Right renal pelvis (tissue), 4 donors: ENCODE results near the gene RAPGEF3. TPM values are rescaled to one million over a fixed set of nuclear protein-coding genes. Genes with fewer than 3 reads are reported as not detected.

Experiments used
- DNase-seq, 4 donors: peaks; one replicate each; pipeline ENCODE4 v3.0.0-alpha.2; 2013; ENCODE audit warnings: low read depth in 4 of 4, low spot score in 3 of 4, missing footprints in 1 of 4
- polyA plus RNA-seq, 4 donors: library from polyadenylated mRNA; unstranded; fragments of 120-200 nt; gene quantifications; one replicate each; pipeline ENCODE4 v1.2.1, GENCODE V29; 2013; ENCODE audit not compliant: insufficient read length in 4 of 4

RAPGEF3 gene
- polyA plus RNA-seq, 4 donors, result 56.7 to 94.3 (median 64.8) TPM

DNA sequence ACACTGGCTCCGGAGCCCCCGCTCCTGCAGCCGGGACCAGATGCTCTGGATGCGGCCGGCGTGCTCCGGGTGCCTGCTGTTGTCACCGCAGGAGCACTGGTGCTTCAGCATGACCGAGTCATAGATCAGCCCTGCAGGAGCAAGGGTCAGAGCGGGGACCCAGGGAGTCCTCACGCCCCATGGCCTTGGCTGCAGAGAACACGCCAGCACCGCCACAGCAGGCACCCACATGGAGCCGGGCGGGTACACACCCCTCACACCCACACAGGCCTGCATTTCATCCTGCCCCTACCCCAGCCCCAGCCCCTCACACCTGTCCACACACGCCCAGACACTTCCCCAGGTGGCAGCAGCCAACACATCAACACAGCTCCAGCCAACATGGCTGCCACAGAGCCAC lies 33.2 kb upstream of the RAPGEF3 start:
- no peak for DNase-seq

DNA sequence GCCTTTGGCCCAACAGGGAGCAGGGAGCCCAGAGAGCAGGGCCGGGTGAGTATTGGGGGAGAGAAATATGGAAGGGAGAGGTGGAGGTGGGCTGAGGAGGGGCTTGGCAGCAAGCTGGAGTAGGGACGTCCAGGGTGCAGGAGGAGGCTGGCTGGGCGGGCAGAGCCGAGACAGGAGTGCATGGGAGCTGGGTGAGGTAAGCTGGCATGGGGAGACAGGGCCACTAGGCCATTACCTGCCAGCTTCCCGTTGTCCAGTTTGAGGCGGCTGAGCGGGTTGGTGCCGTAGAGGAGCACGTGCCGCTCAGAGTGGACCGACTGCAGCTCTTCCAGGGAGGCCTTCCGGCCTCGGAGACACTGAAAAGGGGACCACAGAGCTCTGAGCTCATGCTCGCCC lies 32.7 kb upstream of the RAPGEF3 start:
- DNase-seq, result no peak

DNA sequence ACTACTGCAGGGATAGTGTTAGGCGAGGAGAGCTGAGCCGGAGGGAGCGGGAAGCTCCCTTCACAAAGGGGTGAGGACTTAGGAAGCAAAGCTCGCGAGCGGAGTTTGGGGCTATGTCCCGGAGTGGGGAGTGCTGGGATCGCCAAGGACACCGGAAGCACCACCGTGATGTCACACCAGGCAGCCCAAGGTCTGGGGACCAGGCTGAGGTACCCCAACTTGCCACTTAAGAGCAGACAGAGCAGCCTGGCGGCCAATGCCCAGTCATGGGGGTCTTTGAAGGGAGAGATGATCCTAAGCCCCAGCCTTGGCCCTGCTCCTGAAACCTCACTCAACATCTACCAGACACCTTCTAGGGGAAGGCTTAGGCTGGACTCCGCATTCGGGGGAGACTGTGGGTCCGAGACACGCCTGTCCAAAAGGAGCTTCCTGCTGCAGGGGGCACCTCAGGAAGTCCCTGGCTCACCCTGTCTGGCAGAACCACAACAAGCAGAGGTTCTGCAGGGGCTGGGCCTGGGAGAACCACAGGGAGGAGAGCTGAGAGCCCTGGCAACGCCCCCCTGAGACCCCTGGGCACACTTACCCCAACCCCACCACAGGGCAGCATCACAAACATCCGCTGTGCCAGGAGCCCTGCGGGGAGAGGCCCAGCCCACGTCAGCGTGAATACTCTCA lies 32.1 kb upstream of the RAPGEF3 start:
- no peak for DNase-seq

DNA sequence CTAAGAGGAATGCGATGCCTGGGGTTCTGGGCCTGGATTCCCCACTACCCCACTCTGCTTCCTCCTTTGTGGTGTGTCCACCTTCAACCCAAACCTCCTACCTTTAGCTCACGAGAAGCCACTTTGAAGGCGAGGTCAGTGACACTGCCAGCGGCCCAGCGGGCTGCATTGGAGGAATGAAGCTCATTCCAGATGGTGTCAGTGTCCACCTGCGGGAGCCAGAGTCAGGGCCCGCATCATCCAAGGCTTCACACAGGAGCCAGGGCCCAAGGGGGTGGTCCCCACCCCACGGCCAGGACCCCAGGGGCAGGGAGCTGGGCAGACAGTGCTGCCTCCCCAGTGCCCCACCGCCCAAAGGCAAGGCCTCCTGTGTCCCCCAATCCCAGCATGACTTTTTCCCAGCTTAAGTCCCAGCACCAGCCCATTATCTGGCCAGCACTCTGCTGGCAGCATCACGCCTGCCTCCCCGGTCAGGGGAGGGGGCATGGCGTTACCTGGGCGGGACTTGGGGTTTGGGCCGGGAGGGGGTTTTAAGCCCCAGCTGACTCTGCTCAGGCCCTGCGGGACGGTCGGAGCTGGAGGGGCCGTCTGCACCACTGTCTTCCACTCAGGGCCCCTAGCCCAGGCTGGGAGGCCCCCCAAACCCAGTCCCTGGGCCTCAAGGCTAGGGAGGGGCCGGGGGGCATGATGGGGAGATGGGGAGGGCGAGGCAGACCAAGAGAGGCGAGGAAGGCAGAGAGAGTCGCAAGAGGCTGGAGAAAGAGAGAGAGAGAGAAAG lies 31.2 kb upstream of the RAPGEF3 start:
- no peak for DNase-seq

DNA sequence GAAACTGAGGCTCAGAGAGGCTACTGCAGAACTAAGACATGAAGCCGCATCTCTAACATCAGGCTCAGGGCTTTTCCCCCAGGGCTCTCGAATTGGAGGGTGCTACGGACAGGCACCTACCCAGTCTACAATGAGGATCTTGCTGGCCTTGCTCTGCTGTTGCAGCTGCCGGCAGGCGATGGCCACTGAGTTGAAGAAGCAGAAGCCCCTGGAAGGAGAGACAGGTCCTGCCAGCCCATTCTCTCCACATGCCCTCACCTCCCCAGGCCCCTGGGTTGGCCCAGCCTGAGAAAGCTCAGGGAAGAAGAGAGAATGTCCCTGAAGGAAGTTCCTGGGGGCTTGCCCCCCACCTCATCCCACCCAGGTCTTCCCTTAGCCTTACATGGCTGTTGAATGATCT lies 30.5 kb upstream of the RAPGEF3 start:
- DNase-seq, result no peak

- no peak for DNase-seq
Measured at GRCh38 chr12:47787596-47788319, 29.1 kb upstream of the RAPGEF3 start.

DNA sequence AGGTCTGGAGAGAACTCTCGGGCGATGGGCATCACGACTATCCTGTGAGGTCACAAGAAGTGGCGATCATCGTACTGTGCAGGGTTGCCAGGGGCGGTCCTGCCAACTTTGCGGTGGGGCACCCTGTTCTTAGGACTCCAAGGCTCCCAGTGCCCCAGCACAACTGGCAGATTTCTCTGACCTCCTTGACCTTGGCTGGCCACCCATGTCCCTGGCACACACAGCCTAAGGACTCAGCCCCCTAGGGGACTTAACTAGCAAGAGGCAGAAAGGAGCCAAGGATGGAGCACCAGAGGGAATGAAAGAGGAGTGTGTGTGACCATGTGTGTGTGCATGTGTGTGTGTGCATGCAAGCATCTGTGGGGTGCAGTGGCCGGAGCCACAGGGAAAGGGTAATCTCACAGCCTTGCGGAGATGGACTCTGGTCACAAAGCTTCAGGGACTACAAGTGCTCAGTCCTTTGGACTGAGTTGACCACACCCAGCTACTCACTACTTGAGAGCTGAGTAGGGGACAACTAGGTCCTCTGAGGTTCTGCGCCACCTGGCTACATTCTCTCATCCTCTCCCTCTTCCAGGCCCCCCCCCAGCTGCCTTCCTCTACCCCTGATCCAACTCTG lies 28.1 kb upstream of the RAPGEF3 start:
- no peak for DNase-seq

DNA sequence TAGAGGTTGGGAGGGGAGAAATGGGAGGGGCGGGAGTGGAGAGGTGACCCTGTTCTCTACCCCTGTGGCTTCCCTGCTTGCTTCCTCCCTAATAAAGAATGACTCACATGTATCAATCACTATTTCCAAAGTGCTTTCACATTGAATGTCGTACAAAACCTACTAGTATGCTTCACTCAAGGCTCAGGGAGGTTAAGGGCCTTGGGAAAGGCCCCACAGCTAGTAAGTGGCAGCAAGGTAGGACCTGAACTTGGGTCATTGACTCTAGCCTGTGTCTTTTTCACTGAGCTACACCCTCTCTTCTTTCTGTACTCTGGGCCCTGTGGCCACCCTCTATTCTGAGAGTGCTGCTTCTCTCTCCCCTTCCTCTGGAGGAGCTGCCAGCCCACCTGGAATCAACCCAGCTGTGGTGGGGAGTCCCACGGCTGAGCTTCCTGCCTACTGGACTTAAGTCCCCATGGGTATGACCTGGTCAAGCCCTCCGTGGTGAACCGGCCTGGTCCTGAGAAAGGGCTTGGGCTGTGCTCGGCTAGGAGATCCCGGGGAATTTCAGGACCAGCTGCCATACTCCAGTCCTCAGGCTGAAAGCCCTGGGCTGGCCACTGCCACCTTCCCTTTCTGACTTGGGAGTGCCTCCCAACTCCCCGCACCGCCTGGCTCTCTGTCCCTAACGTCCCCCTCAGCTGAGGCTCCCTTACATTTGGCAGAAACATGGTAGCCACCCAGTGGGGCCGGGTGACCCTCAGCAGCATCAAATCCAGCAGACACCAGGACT lies 27.4 kb upstream of the RAPGEF3 start:
- no peak for DNase-seq

DNA sequence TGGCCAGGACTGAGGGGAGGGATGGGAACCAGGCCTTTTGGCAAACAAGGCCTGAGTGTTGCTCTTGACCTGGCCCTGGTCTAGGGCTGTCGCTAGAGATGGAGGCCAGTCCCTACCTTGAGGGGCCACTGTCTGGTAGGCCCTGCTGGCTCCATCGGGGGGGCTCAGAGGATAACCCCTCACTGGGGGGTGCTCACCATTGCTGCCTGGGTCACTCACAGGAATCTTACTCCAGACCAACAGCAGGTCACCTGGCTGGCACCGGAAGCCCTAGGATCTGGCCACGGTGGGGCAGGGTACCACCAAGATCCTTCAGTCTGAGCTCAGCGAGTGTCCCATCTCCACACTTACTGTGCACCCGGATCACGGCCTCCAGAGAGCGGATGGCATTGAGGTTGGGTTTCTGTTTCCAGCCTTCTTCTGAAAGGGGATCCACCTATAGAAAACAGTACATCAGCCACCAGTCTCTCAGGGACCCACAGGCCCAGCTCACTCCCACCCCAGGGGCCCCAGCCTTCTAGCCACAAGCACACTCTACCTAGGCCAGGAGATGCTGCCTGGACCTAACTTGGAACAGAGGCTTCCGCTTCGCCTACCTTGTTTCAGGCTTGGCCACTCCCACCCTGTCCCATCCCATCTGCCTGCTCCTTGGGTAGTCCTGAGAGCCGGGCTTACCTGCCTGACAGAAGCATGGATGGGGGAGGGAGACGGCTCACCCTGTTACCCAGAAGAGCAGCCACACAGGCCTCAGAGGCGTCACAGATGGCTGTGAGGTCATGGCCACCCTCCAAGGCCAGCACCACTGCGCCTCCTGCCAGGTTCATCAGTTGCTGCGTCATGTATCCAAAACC lies 26.6 kb upstream of the RAPGEF3 start:
- no peak for DNase-seq

- no peak for DNase-seq
Measured at GRCh38 chr12:47783821-47784819, 25.4 kb upstream of the RAPGEF3 start.

DNA sequence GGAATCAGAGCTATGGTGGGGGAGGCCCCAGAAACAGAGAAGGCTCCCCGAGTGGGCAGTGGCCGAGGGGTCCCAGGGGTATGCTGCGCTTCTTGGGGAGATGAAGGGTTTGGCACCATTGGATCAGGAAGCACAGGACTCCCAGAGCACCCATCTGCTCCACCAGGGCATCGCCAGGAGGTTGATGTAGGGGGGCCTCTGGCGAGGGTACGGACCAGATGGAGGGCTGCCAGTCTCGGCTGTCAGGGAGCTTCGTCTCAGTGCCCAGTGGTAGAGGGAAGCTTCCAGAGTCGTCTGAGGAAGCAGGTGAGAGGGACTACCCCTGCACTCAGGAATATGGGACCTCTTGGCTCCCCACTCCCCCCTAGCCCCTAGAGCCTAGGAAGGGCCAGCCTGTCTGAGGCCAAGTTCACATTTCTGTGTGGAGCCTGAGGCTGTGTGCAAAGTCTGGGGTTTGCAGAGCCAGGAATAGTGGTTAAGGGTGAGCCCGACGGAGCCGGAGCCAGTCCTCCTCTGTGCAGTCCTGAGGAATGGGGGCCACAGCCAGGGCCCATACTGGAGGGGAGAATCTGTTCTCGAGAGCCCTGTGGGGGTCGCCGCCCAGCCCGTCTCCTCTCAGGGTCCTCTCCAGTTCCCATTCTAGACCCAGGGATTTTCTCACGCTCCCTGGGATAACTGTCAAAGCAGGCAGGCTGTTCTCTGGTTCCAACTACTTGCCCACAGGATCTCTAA lies 24.5 kb upstream of the RAPGEF3 start:
- DNase-seq, result no peak

GRCh38 chr12:47782372-47782770 lies 23.7 kb upstream of the RAPGEF3 start:
- no peak for DNase-seq

GRCh38 chr12:47781479-47782371 lies 23.0 kb upstream of the RAPGEF3 start:
- DNase-seq, result no peak

- no peak for DNase-seq
Measured at GRCh38 chr12:47779943-47780504, 21.3 kb upstream of the RAPGEF3 start.

- peak; percentile 78 to 86 (median 82) for DNase-seq
Measured at GRCh38 chr12:47779301-47779942, 20.7 kb upstream of the RAPGEF3 start.

- no peak for DNase-seq
Measured at GRCh38 chr12:47778881-47779280, 20.2 kb upstream of the RAPGEF3 start.
